IPS DF 4.7 (cell line): ENCODE results near the gene BDKRB1.

ENCODE experiments used
- DNase-seq: peaks from one replicate; pipeline ENCODE4 v3.0.0-alpha.2; 2013; ENCODE audit warnings: low spot score; ENCODE audit errors: extremely low read depth

Gene BDKRB1

GRCh38 chr14:96280104-96280503 lies 24.1 kb downstream of the BDKRB1 start:
- DNase-seq = no peak

- DNase-seq = no peak
Measured at GRCh38 chr14:96281486-96281885, 25.5 kb downstream of the BDKRB1 start.

- no peak for DNase-seq
Measured at GRCh38 chr14:96284008-96284407, 28.0 kb downstream of the BDKRB1 start.

GRCh38 chr14:96284430-96284829 lies 28.4 kb downstream of the BDKRB1 start:
- DNase-seq = no peak

GRCh38 chr14:96285667-96286066 lies 29.7 kb downstream of the BDKRB1 start:
- no peak for DNase-seq

GRCh38 chr14:96286251-96286650 lies 30.2 kb downstream of the BDKRB1 start:
- DNase-seq = no peak

GRCh38 chr14:96287856-96288255 lies 31.8 kb downstream of the BDKRB1 start:
- no peak for DNase-seq

- no peak for DNase-seq
Measured at GRCh38 chr14:96294246-96294645, 38.2 kb downstream of the BDKRB1 start.

GRCh38 chr14:96297000-96297399 lies 41.0 kb downstream of the BDKRB1 start:
- no peak for DNase-seq

GRCh38 chr14:96297997-96298515 lies 42.0 kb downstream of the BDKRB1 start:
- DNase-seq = no peak

GRCh38 chr14:96299441-96299840 lies 43.4 kb downstream of the BDKRB1 start:
- DNase-seq = no peak

GRCh38 chr14:96303981-96304380 lies 48.0 kb downstream of the BDKRB1 start:
- DNase-seq = no peak

- peak; percentile 19 for DNase-seq
Measured at GRCh38 chr14:96304956-96305355, 48.9 kb downstream of the BDKRB1 start.

GRCh38 chr14:96307434-96307833 lies 51.4 kb downstream of the BDKRB1 start:
- no peak for DNase-seq

GRCh38 chr14:96309133-96309895 lies 53.3 kb downstream of the BDKRB1 start:
- no peak for DNase-seq

GRCh38 chr14:96309896-96310330 lies 53.9 kb downstream of the BDKRB1 start:
- no peak for DNase-seq

GRCh38 chr14:96310906-96311305 lies 54.9 kb downstream of the BDKRB1 start:
- no peak for DNase-seq
